ENCODE data around the gene SIRT5. TPM values are rescaled to one million over a fixed set of nuclear protein-coding genes. Genes with fewer than 3 reads are reported as not detected.

SIRT5 gene
- total RNA-seq, 1 experiment from 2014 or later: 14.3 TPM

DNA sequence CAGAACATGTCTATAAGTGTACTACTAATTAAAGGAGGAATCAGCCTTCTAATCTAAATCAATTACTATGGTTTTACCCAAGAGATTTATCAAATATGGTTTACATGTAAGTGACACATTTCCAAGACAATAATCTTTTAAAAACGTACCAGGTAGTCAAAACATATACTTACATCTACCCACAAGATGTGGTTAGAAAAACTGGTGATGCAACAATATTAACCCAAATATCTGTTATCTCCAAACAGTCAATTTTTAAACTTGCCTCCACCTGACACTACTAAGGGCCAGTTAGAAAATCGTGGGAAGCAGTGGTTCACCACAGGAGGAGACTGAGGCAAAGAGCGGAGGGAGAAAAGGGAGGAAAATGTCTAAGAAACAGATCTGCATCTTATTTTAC, 68.7 kb downstream of the SIRT5 start:
- no peak for DNase-seq
- no peak overlapping the region for H2BK5ac ChIP-seq (ENCODE audit: insufficient read length, low read length)
- peaks cover 4 to 30% (median 13%) of the 10 kb centered on the region in 3 experiments for H3K36me3 Mint-ChIP-seq (ENCODE audit: insufficient read depth in 1 of 3, low read depth in 3 of 3)
- no peaks in the 10 kb centered on the region for H3K79me2 ChIP-seq (ENCODE audit: insufficient read depth, low read length)
- H3K27me3 ChIP-seq (ENCODE audit: insufficient read depth, low read length): no peaks in the 10 kb centered on the region
- TF ChIP-seq, protein P1, sequence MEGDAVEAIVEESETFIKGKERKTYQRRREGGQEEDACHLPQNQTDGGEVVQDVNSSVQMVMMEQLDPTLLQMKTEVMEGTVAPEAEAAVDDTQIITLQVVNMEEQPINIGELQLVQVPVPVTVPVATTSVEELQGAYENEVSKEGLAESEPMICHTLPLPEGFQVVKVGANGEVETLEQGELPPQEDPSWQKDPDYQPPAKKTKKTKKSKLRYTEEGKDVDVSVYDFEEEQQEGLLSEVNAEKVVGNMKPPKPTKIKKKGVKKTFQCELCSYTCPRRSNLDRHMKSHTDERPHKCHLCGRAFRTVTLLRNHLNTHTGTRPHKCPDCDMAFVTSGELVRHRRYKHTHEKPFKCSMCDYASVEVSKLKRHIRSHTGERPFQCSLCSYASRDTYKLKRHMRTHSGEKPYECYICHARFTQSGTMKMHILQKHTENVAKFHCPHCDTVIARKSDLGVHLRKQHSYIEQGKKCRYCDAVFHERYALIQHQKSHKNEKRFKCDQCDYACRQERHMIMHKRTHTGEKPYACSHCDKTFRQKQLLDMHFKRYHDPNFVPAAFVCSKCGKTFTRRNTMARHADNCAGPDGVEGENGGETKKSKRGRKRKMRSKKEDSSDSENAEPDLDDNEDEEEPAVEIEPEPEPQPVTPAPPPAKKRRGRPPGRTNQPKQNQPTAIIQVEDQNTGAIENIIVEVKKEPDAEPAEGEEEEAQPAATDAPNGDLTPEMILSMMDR (conservative IDR thresholded peaks at IDR 0.05): no peak
- no peak overlapping the region for H3K23ac ChIP-seq (ENCODE audit: insufficient read length, low read depth, low read length)
- H4K91ac ChIP-seq (ENCODE audit: insufficient read length, low read depth, low read length): no peak overlapping the region
- no peaks in the 10 kb centered on the region for H3K9me3 ChIP-seq (ENCODE audit: control insufficient read depth, low read depth, low read length)
- H2BK12ac ChIP-seq (ENCODE audit: insufficient read length, low read depth, low read length): no peak overlapping the region
- H3K9me3 Mint-ChIP-seq: no peaks in the 10 kb centered on the region
- WGBS (ENCODE audit: extremely low coverage, insufficient read length, low lambda C conversion rate): no CpG with 5 or more reads among the region's 3 CpGs
- H2AK5ac ChIP-seq (ENCODE audit: insufficient read length, low read length): no peak overlapping the region
- no peak overlapping the region for H2BK120ac ChIP-seq (ENCODE audit: low read depth, low read length, poor library complexity, severe bottlenecking)
- no peak overlapping the region for H2BK15ac ChIP-seq (ENCODE audit: low read depth, low read length)
- H3K79me1 ChIP-seq (ENCODE audit: insufficient read depth, low read depth, low read length, poor library complexity, severe bottlenecking): no peaks in the 10 kb centered on the region
- no peak overlapping the region for H3K14ac ChIP-seq (ENCODE audit: insufficient read depth, low read length)
- no peak overlapping the region for H3K4ac ChIP-seq (ENCODE audit: low read depth, low read length)
- H4K5ac ChIP-seq (ENCODE audit: insufficient read length, low read depth, low read length): no peak overlapping the region
- H3T11ph ChIP-seq (ENCODE audit: low read length): no peak overlapping the region
- no peaks in the 10 kb centered on the region for H3K23me2 ChIP-seq (ENCODE audit: insufficient read length, low read depth, low read length, poor library complexity, severe bottlenecking)
- H3K4me3 Mint-ChIP-seq: no peak overlapping the region
- H2AFZ ChIP-seq (ENCODE audit: low read length): no peak overlapping the region
- H2BK20ac ChIP-seq (ENCODE audit: low read depth, low read length, poor library complexity, severe bottlenecking): no peak overlapping the region
- no peaks in the 10 kb centered on the region for H3K27me3 Mint-ChIP-seq (ENCODE audit: low read depth)
- no peak overlapping the region for H3K27ac ChIP-seq (ENCODE audit: insufficient read length, low read depth, low read length)
- no peaks in the 10 kb centered on the region; the same call in 1 of the 2 replicates for H3K4me1 ChIP-seq (ENCODE audit: insufficient read depth, low read length)
- no peaks in the 10 kb centered on the region for H4K20me1 ChIP-seq (ENCODE audit: control insufficient read depth, insufficient read depth, insufficient read length)
- H3K27ac Mint-ChIP-seq: no peak overlapping the region; a peak in 1 of 7 replicates
- H3K4me2 ChIP-seq (ENCODE audit: insufficient read depth, insufficient read length, low read length): no peak overlapping the region
- H3K9ac ChIP-seq (ENCODE audit: extremely low read depth, insufficient read length, low read length): no peak overlapping the region
- no peak overlapping the region for H3K56ac ChIP-seq (ENCODE audit: insufficient read length, low read depth, low read length)
- H3K4me1 Mint-ChIP-seq: peaks cover 13 to 15% of the 10 kb centered on the region in 2 experiments
- H3K18ac ChIP-seq (ENCODE audit: insufficient read length, low read depth, low read length): no peak overlapping the region
- no peak overlapping the region for H4K8ac ChIP-seq (replicated peaks; ENCODE audit: insufficient read length, low read depth, low read length)
